Measurements from ENCODE around the gene ZSWIM3.

DNA sequence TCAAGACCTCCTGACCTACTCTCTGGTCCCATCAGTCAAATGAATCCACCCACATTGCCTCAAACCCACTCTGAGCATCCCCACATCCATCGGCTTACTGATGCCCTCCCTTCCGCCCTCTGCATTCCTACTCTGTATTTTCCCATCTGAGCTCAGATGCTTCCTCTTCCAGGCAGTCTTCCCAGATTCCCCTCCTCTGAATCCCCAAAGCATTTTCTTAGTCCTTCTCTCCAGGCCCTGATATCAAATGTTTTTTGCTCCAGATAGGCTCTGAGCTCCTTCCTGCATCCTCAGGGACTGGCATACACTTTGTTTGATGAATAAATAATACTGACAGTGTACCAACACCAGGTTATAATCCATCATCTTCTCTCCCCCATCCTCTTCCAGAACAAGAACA is 50.7 kb downstream of the ZSWIM3 start:
- TF ChIP-seq, protein P1, sequence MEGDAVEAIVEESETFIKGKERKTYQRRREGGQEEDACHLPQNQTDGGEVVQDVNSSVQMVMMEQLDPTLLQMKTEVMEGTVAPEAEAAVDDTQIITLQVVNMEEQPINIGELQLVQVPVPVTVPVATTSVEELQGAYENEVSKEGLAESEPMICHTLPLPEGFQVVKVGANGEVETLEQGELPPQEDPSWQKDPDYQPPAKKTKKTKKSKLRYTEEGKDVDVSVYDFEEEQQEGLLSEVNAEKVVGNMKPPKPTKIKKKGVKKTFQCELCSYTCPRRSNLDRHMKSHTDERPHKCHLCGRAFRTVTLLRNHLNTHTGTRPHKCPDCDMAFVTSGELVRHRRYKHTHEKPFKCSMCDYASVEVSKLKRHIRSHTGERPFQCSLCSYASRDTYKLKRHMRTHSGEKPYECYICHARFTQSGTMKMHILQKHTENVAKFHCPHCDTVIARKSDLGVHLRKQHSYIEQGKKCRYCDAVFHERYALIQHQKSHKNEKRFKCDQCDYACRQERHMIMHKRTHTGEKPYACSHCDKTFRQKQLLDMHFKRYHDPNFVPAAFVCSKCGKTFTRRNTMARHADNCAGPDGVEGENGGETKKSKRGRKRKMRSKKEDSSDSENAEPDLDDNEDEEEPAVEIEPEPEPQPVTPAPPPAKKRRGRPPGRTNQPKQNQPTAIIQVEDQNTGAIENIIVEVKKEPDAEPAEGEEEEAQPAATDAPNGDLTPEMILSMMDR (IDR thresholded peaks at IDR 0.05; ENCODE audit: low read depth, low read length) = no peak
- TF ChIP-seq EZH2phosphoT487 (IDR thresholded peaks at IDR 0.05; ENCODE audit: low read depth) = no peak

Data from OCI-LY3 (cell line).